H1 (cell line): ENCODE measurements around the gene C17orf113. TPM values are rescaled to one million over a fixed set of nuclear protein-coding genes. Genes with fewer than 3 reads are reported as not detected.

ENCODE experiments used
- TBP ChIP-seq: IDR thresholded peaks from 2 replicates; pipeline ENCODE4 v1.6.1; 2011; ENCODE audit warnings: low read depth, low read length, improper control_type of control experiment
- polyA plus RNA-seq, 7 experiments: library from polyadenylated mRNA; depleted of rRNA in 3 of 7; stranded (reverse) in 5 of 7; unstranded in 2 of 7; fragments of >200 nt in 5 of 7; fragments of 200-250 nt in 2 of 7; gene quantifications; 1 replicate in 5 of 7; 2 replicates in 1 of 7; 4 replicates in 1 of 7; pipeline versions ENCODE4 v1.2.1 to v1.2.3, GENCODE V29; 2011 to 2013; ENCODE audit warnings: missing spikeins in 2 of 7, mixed read lengths in 2 of 7
- total RNA-seq: library from RNA; stranded (reverse); fragmentation: NEBNext Ultra II Directional; extraction: Animal tissue kit (Norgen Biotek cat#: 25700); gene quantifications from 2 replicates; pipeline ENCODE4 v1.2.1, GENCODE V29; 2021

Gene C17orf113
- total and polyA plus RNA-seq, 2 of the 8 experiments (the other 6 are each of a cell fraction or from before 2014, with no cell fraction given): 1.0 to 1.4 TPM

- TF ChIP-seq TBP: no peak
These were observed 7.6 kb downstream of the C17orf113 start (continued) for GRCh38 chr17:42042598-42043319.
